Measurements from ENCODE around the gene CCIN.

CCIN gene

GRCh38 chr9:36193023-36193422 is 23.8 kb downstream of the CCIN start:
- TF ChIP-seq CTCF (IDR thresholded peaks at IDR 0.05): no peak
- H3K9me3 Mint-ChIP-seq: no peaks in the 10 kb centered on the region
- H3K27ac Mint-ChIP-seq: peak overlapping the region; percentile 90
- no peak for DNase-seq
- peaks cover 76% of the 10 kb centered on the region for H3K4me1 Mint-ChIP-seq
- H3K36me3 Mint-ChIP-seq (ENCODE audit: low read depth): peaks cover 32% of the 10 kb centered on the region
- peak overlapping the region; percentile 92 for H3K4me3 Mint-ChIP-seq
- peaks cover 6% of the 10 kb centered on the region for H3K27me3 Mint-ChIP-seq (ENCODE audit: low read depth, poor library complexity)

- Mint-ChIP-seq H3K9me3 (no peaks in the 10 kb centered on the region), H3K27me3 (ENCODE audit: low read depth, poor library complexity) (peaks cover 2% of the 10 kb centered on the region), H3K36me3 (ENCODE audit: low read depth) (peaks cover 40% of the 10 kb centered on the region), H3K4me3 (peak overlapping the region; percentile 92), H3K4me1 (peaks cover 65% of the 10 kb centered on the region), H3K27ac (peak overlapping the region; percentile 90)
- DNase-seq: no peak
- no peak for TF ChIP-seq CTCF (IDR thresholded peaks at IDR 0.05)
These were observed 25.3 kb downstream of the CCIN start for GRCh38 chr9:36194326-36195000.

- no peak for DNase-seq
- peaks cover 15% of the 10 kb centered on the region for H3K4me1 Mint-ChIP-seq
- TF ChIP-seq CTCF (IDR thresholded peaks at IDR 0.05): no peak
- peak overlapping the region; percentile 54 for H3K27ac Mint-ChIP-seq
- H3K27me3 Mint-ChIP-seq (ENCODE audit: low read depth, poor library complexity): no peaks in the 10 kb centered on the region
- H3K9me3 Mint-ChIP-seq: no peaks in the 10 kb centered on the region
- H3K4me3 Mint-ChIP-seq: no peak overlapping the region
- H3K36me3 Mint-ChIP-seq (ENCODE audit: low read depth): peaks cover 90% of the 10 kb centered on the region
These were observed 35.8 kb downstream of the CCIN start for GRCh38 chr9:36204906-36205547.

- TF ChIP-seq CTCF (IDR thresholded peaks at IDR 0.05): no peak
- Mint-ChIP-seq H3K36me3 (ENCODE audit: low read depth) (peaks cover 94% of the 10 kb centered on the region), H3K27ac (peak overlapping the region; percentile 79), H3K4me1 (peaks cover 15% of the 10 kb centered on the region), H3K9me3 (no peaks in the 10 kb centered on the region), H3K4me3 (no peak overlapping the region), H3K27me3 (ENCODE audit: low read depth, poor library complexity) (no peaks in the 10 kb centered on the region)
- DNase-seq: no peak
These were observed 37.8 kb downstream of the CCIN start for GRCh38 chr9:36207016-36207415.

GRCh38 chr9:36207546-36208012 is 38.4 kb downstream of the CCIN start:
- H3K27me3 Mint-ChIP-seq (ENCODE audit: low read depth, poor library complexity): no peaks in the 10 kb centered on the region
- no peaks in the 10 kb centered on the region for H3K9me3 Mint-ChIP-seq
- TF ChIP-seq CTCF (IDR thresholded peaks at IDR 0.05): no peak
- DNase-seq: no peak
- peaks cover 15% of the 10 kb centered on the region for H3K4me1 Mint-ChIP-seq
- peaks cover 91% of the 10 kb centered on the region for H3K36me3 Mint-ChIP-seq (ENCODE audit: low read depth)
- no peak overlapping the region for H3K4me3 Mint-ChIP-seq
- H3K27ac Mint-ChIP-seq: peak overlapping the region; percentile 92

All from nephron progenitor cell (in vitro differentiated cells).